Measurements from ENCODE around the gene APBB2.

DNA sequence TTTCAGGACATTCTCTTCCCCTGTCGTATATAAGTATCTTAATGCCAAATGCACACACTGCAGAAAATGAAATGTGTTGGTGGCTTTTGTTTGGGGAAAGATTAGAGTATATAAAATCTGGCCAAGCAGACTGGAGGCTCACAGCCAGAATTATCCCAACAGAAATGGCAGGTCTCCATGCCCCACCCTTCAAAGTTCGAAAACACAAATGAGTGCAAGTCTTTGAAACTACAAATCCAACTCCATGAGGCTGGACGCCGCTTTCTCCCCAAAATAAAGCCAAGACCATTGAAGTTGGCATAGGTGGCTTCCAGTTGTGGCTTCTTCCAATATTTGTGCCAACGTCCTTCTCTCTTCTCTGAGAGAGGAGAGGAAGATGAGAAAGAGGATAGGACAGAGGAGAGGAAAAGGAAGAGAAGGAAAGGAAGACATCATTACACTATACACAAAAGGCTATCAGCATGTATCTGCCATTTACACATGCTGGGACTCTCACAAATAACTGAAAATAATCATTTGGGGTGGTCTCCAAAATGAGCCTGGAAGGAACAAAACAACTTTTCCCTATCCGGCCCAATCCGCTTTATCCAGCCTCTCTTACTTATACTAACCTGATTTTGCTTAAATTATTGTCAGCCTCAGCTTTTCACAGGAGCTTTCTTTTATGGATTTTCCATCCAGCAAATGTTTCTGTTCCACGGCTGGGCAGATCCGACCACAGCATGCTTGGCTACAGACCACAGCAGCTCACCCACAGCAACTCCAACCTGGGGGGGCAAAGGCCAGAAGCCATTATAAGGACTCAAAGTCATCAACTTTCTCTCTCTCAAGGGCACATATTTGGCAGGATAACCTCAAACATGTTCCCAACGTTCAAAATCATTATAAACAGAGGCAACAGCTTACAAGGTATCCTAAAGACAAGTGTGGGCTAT lies 71.7 kb downstream of the APBB2 start:
- TF ChIP-seq POLR2A (IDR thresholded peaks at IDR 0.05), result no peak
- TF ChIP-seq, protein P1, sequence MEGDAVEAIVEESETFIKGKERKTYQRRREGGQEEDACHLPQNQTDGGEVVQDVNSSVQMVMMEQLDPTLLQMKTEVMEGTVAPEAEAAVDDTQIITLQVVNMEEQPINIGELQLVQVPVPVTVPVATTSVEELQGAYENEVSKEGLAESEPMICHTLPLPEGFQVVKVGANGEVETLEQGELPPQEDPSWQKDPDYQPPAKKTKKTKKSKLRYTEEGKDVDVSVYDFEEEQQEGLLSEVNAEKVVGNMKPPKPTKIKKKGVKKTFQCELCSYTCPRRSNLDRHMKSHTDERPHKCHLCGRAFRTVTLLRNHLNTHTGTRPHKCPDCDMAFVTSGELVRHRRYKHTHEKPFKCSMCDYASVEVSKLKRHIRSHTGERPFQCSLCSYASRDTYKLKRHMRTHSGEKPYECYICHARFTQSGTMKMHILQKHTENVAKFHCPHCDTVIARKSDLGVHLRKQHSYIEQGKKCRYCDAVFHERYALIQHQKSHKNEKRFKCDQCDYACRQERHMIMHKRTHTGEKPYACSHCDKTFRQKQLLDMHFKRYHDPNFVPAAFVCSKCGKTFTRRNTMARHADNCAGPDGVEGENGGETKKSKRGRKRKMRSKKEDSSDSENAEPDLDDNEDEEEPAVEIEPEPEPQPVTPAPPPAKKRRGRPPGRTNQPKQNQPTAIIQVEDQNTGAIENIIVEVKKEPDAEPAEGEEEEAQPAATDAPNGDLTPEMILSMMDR (IDR thresholded peaks at IDR 0.05), result no peak
